DOHH2 (cell line): ENCODE data around the gene CUZD1.

Experiments
- H3F3A ChIP-seq: fragments of 200-600 bp; sonication (generic), shearing (Covaris generic); 2 replicates; pipeline ENCODE4 v1.6.0; 2016; ENCODE audit warnings: antibody characterized with exemption, mild to moderate bottlenecking; ENCODE audit not compliant: control insufficient read depth, insufficient read depth
- H3K27ac ChIP-seq: fragments of 200-600 bp; sonication (generic); 2 replicates; pipeline ENCODE4 v1.5.1; 2014; ENCODE audit warnings: low read depth, mild to moderate bottlenecking, low read length, moderate library complexity
- H3K27me3 ChIP-seq: fragments of 200-600 bp; sonication (generic); 2 replicates; pipeline ENCODE4 v1.6.1; 2014; ENCODE audit warnings: mild to moderate bottlenecking, low read length, mixed read lengths; ENCODE audit not compliant: control insufficient read depth
- H3K36me3 ChIP-seq: fragments of 200-600 bp; sonication (generic); 2 replicates; pipeline ENCODE4 v1.6.1; 2014; ENCODE audit warnings: mild to moderate bottlenecking, low read length, moderate library complexity, mixed read lengths; ENCODE audit not compliant: control insufficient read depth
- H3K4me1 ChIP-seq: fragments of 200-600 bp; sonication (generic); 2 replicates; pipeline ENCODE4 v1.6.1; 2014; ENCODE audit warnings: mild to moderate bottlenecking, low read length, mixed read lengths; ENCODE audit not compliant: control insufficient read depth
- H3K4me2 ChIP-seq: fragments of 200-600 bp; sonication (generic); 2 replicates; pipeline ENCODE4 v1.6.0; 2014; ENCODE audit warnings: mild to moderate bottlenecking, low read length, moderate library complexity
- H3K4me3 ChIP-seq: fragments of 200-600 bp; sonication (generic); 2 replicates; pipeline ENCODE4 v1.5.1; 2014; ENCODE audit warnings: mild to moderate bottlenecking, low read length, mixed read lengths
- H3K79me2 ChIP-seq: fragments of 200-600 bp; sonication (generic); 2 replicates; pipeline ENCODE4 v1.6.1; 2014; ENCODE audit warnings: mild to moderate bottlenecking, low read length, mixed read lengths; ENCODE audit not compliant: control insufficient read depth
- H3K9me2 ChIP-seq: fragments of 200-600 bp; sonication (generic); replicated peaks from 2 replicates; pipeline ENCODE4 v1.6.1; 2014; ENCODE audit warnings: mild to moderate bottlenecking, low read length, mixed read lengths; ENCODE audit not compliant: control insufficient read depth
- H3K9me3 ChIP-seq: fragments of 200-600 bp; sonication (generic); 2 replicates; pipeline ENCODE4 v1.6.1; 2014; ENCODE audit warnings: antibody characterized with exemption, low read length, mixed read lengths; ENCODE audit not compliant: control insufficient read depth, insufficient read depth
- H4K20me1 ChIP-seq: fragments of 200-600 bp; sonication (generic); 2 replicates; pipeline ENCODE4 v1.6.0; 2014; ENCODE audit warnings: low read depth, mild to moderate bottlenecking, antibody characterized with exemption, low read length, moderate library complexity; ENCODE audit not compliant: control insufficient read depth, insufficient read depth
- CTCF ChIP-seq: fragments of 200-600 bp; sonication (generic); IDR thresholded peaks from one replicate; pipeline ENCODE4 v1.5.1; 2014; ENCODE audit warnings: antibody characterized with exemption, mild to moderate bottlenecking, low read depth, low read length; ENCODE audit not compliant: poor library complexity, severe bottlenecking
- EZH2phosphoT487 ChIP-seq: fragments of 200-600 bp; sonication (generic); IDR thresholded peaks from 2 replicates; pipeline ENCODE4 v1.6.1; 2017; ENCODE audit warnings: borderline replicate concordance, mild to moderate bottlenecking, antibody characterized with exemption, low read length, moderate library complexity, mixed read lengths

The CUZD1 gene

GRCh38 chr10:122852261-122852660, 6.6 kb upstream of the CUZD1 start:
- Histone ChIP-seq H3K27me3 (no peaks in the 10 kb centered on the region), H3K4me1 (peaks cover 3% of the 10 kb centered on the region; the same call in 1 of the 2 replicates), H3K36me3 (peaks cover 5% of the 10 kb centered on the region), H3K9me2 (no peaks in the 10 kb centered on the region), H3K4me3 (no peak overlapping the region), H3K79me2 (peaks cover under 1% of the 10 kb centered on the region), H3K27ac (no peak overlapping the region), H3K9me3 (no peaks in the 10 kb centered on the region), H4K20me1 (no peaks in the 10 kb centered on the region), H3F3A (no peaks in the 10 kb centered on the region), H3K4me2 (no peak overlapping the region)
- no peak for TF ChIP-seq CTCF
- no peak for TF ChIP-seq EZH2phosphoT487

- Histone ChIP-seq H3K4me1 (peaks cover 3% of the 10 kb centered on the region; the same call in 1 of the 2 replicates), H3K27me3 (no peaks in the 10 kb centered on the region), H3K27ac (no peak overlapping the region), H3K4me2 (no peak overlapping the region), H3F3A (no peaks in the 10 kb centered on the region), H3K36me3 (peaks cover 5% of the 10 kb centered on the region), H3K79me2 (no peaks in the 10 kb centered on the region), H3K4me3 (no peak overlapping the region), H3K9me3 (no peaks in the 10 kb centered on the region), H4K20me1 (no peaks in the 10 kb centered on the region), H3K9me2 (no peaks in the 10 kb centered on the region)
- TF ChIP-seq CTCF (no peak), EZH2phosphoT487 (no peak)
Measured at GRCh38 chr10:122850705-122851640, 5.3 kb upstream of the CUZD1 start.

GRCh38 chr10:122849900-122850605, 4.4 kb upstream of the CUZD1 start:
- Histone ChIP-seq H3K36me3 (peaks cover 5% of the 10 kb centered on the region), H3K4me3 (no peak overlapping the region), H3K4me1 (peaks cover 3% of the 10 kb centered on the region; the same call in 1 of the 2 replicates), H3F3A (no peaks in the 10 kb centered on the region), H3K27me3 (no peaks in the 10 kb centered on the region), H3K27ac (no peak overlapping the region), H4K20me1 (no peaks in the 10 kb centered on the region), H3K4me2 (no peak overlapping the region), H3K9me3 (no peaks in the 10 kb centered on the region), H3K9me2 (no peaks in the 10 kb centered on the region), H3K79me2 (no peaks in the 10 kb centered on the region)
- TF ChIP-seq CTCF (no peak), EZH2phosphoT487 (no peak)
